Testis (tissue), 3 donors: ENCODE data around the gene ZNF860. TPM values are rescaled to one million over a fixed set of nuclear protein-coding genes. Genes with fewer than 3 reads are reported as not detected.

ENCODE experiments used
- DNase-seq: peaks from one replicate; pipeline ENCODE4 v3.0.0-alpha.2; 2019
- H3K27ac ChIP-seq, 2 donors: fragments of 200-600 bp; sonication (generic); one replicate each; pipeline ENCODE4 v1.5.1; 2019
- H3K27me3 ChIP-seq: fragments of 200-600 bp; sonication (generic); one replicate; pipeline ENCODE4 v1.5.1; 2019
- H3K36me3 ChIP-seq: fragments of 200-600 bp; sonication (generic); one replicate; pipeline ENCODE4 v1.5.1; 2017; ENCODE audit warnings: low read depth; ENCODE audit errors: missing control alignments
- H3K4me1 ChIP-seq: fragments of 200-600 bp; sonication (generic); one replicate; pipeline ENCODE4 v1.5.1; 2019
- H3K4me3 ChIP-seq, 2 donors: fragments of 200-600 bp; sonication (generic); one replicate each; pipeline ENCODE4 v1.5.1; 2017 to 2019
- H3K9me3 ChIP-seq: fragments of 200-600 bp; sonication (generic); one replicate; pipeline ENCODE4 v1.5.1; 2017
- CTCF ChIP-seq, 3 experiments: fragments of 450-650 bp in 2 of 3; fragments of 200-600 bp in 1 of 3; sonication (generic) in 1 of 3; IDR thresholded peaks; one replicate each; pipeline ENCODE4 v1.5.1; 2016 to 2019; ENCODE audit warnings: antibody characterized with exemption in 3 of 3, mild to moderate bottlenecking in 2 of 3, moderate library complexity in 1 of 3
- POLR2A ChIP-seq: fragments of 450-650 bp; IDR thresholded peaks from one replicate; pipeline ENCODE4 v1.6.1; 2017; ENCODE audit warnings: antibody characterized with exemption, mild to moderate bottlenecking, moderate library complexity
- WGBS, 2 donors: methylation state at CpG; one replicate each; pipeline ENCODE4 v1.1.5; 2018; 5-methylcytosine and 5-hydroxymethylcytosine counted together
- intact Hi-C: fragments of 100-400 bp; cut with DNase I; formaldehyde crosslinking; loops from one replicate; pipeline ENCODE4 v1.15.1; 2023; ENCODE audit warnings: low total_unique reads
- polyA plus RNA-seq: library from polyadenylated mRNA; stranded (reverse); fragments of 350-450 nt; fragmentation: Illumina TruSeq; extraction: RNeasy Lipid Tissue Mini Kit (QIAGEN cat#74804); gene quantifications from one replicate; pipeline ENCODE4 v1.2.3, GENCODE V29; 2014; ENCODE audit warnings: low read depth, low replicate concordance; ENCODE audit not compliant: insufficient read depth
- small RNA-seq, 2 donors: library from RNA; depleted of rRNA; stranded (forward); fragments of <200 nt; gene quantifications; one replicate each; pipeline ENCODE3, GENCODE V24; 2016
- total RNA-seq, 2 donors: library from RNA; depleted of rRNA; stranded (reverse); fragments of >200 nt; gene quantifications; one replicate each; pipeline ENCODE4 v1.2.3, GENCODE V29; 2016

ZNF860 gene
- total and polyA plus RNA-seq, 3 donors from 2014 or later, result 1.5 to 6.2 (median 4.0) TPM

GRCh38 chr3:32022947-32023346, 41.4 kb downstream of the ZNF860 start:
- Histone ChIP-seq H3K36me3 (no peaks in the 10 kb centered on the region), H3K4me1 (peaks cover 5% of the 10 kb centered on the region), H3K4me3 (no peak overlapping the region), H3K27me3 (no peaks in the 10 kb centered on the region), H3K9me3 (no peaks in the 10 kb centered on the region), H3K27ac (no peak overlapping the region)
- DNase-seq, result no peak
- 51 to 52% methylated on average over 2 of the region's 2 CpGs for WGBS, 2 donors
- intact Hi-C loops, result loop anchor here (10.0 kb wide), 1 partner anchor 122 kb away; no protein-coding TSS in a partner anchor
- TF ChIP-seq POLR2A (no peak), CTCF (IDR thresholded peaks at IDR 0.05) (no peak)

GRCh38 chr3:32026593-32026992, 45.0 kb downstream of the ZNF860 start:
- no peaks in the 10 kb centered on the region for H3K36me3 ChIP-seq
- 85 to 91% methylated on average over 6 of the region's 6 CpGs for WGBS, 2 donors
- no peaks in the 10 kb centered on the region for H3K27me3 ChIP-seq
- no peaks in the 10 kb centered on the region for H3K9me3 ChIP-seq
- no peak for DNase-seq
- no peaks in the 10 kb centered on the region for H3K4me1 ChIP-seq
- TF ChIP-seq CTCF (IDR thresholded peaks at IDR 0.05) (no peak), POLR2A (no peak)
- no peak overlapping the region for H3K27ac ChIP-seq
- no peak overlapping the region for H3K4me3 ChIP-seq
- intact Hi-C loops, result loop anchor here (10.0 kb wide), 1 partner anchor 118 kb away; no protein-coding TSS in a partner anchor

GRCh38 chr3:32037932-32038267, 56.4 kb downstream of the ZNF860 start:
- H3K4me1 ChIP-seq, result peaks cover 4% of the 10 kb centered on the region
- no peaks in the 10 kb centered on the region for H3K27me3 ChIP-seq
- no peak for TF ChIP-seq CTCF (IDR thresholded peaks at IDR 0.05)
- TF ChIP-seq POLR2A, result no peak
- DNase-seq, result no peak
- no peak overlapping the region for H3K27ac ChIP-seq
- no peak overlapping the region for H3K4me3 ChIP-seq
- no peaks in the 10 kb centered on the region for H3K36me3 ChIP-seq
- H3K9me3 ChIP-seq, result no peaks in the 10 kb centered on the region
- 68 to 69% methylated on average over 3 of the region's 3 CpGs for WGBS, 2 donors
- intact Hi-C loops, result no loop called here

- no peak for TF ChIP-seq CTCF (IDR thresholded peaks at IDR 0.05)
- no peak for TF ChIP-seq POLR2A
- H3K36me3 ChIP-seq, result no peaks in the 10 kb centered on the region
- no peak overlapping the region for H3K4me3 ChIP-seq
- no peaks in the 10 kb centered on the region for H3K9me3 ChIP-seq
- WGBS, 2 donors, result 83 to 84% methylated on average over 4 of the region's 4 CpGs
- DNase-seq, result no peak
- peaks cover 10% of the 10 kb centered on the region for H3K4me1 ChIP-seq
- no peaks in the 10 kb centered on the region for H3K27me3 ChIP-seq
- H3K27ac ChIP-seq, result no peak overlapping the region
- intact Hi-C loops, result no loop called here
Observed at GRCh38 chr3:32041316-32041715, 59.8 kb downstream of the ZNF860 start.

Small RNA genes lying within 50 kb of the gene (small RNA-seq; reads per million reads assigned to genes)
- 0 reads per million in 2 donors for gene RF00402

Other genes starting within 250 kb of the ZNF860 start
- gene OSBPL10, start 488 bp upstream of the ZNF860 start, total RNA-seq, result 100 to 1,000 TPM; 160 to 175 TPM
- 113 TPM for gene OSBPL10, start 488 bp upstream of the ZNF860 start, polyA plus RNA-seq
- gene GPD1L, start 124.9 kb downstream of the ZNF860 start, total RNA-seq, result 10 to 100 TPM; 15.4 to 18.4 TPM
- 13.4 TPM for gene GPD1L, start 124.9 kb downstream of the ZNF860 start, polyA plus RNA-seq